K562 (cell line): ENCODE measurements around the gene DRP2. TPM values are rescaled to one million over a fixed set of nuclear protein-coding genes. Genes with fewer than 3 reads are reported as not detected.

Experiments
- ATAC-seq: fragments of 200-7000 bp; cut with Tn5 transposase; 3 replicates; pipeline ENCODE4 v1.9.1; 2020; ENCODE audit warnings: moderate library complexity
- BruUV-seq: library from RNA; stranded (reverse); fragments of 400-500 nt; replicated peaks from 2 replicates; lab custom pipeline; 2021; lab: Mats Ljungman, UMichigan
- CTCF ChIA-PET: fragments of 300-600 bp; formaldehyde crosslinking; extraction: SDS; loops from one replicate; lab custom pipeline; 2021; ENCODE audit warnings: low intra/inter-chr PET ratio; lab: Yijun Ruan, JAX
- POLR2A ChIA-PET: fragments of 300-600, 350-650 bp; sonication (Branson Sonifier 250); formaldehyde crosslinking; extraction: SDS; loops from one replicate; lab custom pipeline; 2021; ENCODE audit warnings: antibody characterized with exemption, inconsistent platforms; lab: Yijun Ruan, JAX
- DNase-seq, 4 experiments: peaks; one replicate each; pipeline versions ENCODE4 v3.0.0 to v3.0.0-alpha.2; 2011 to 2018; ENCODE audit warnings: low spot score in 3 of 4, mixed read lengths in 3 of 4; ENCODE audit errors: extremely low read depth in 1 of 4
- FAIRE-seq: peaks from 2 replicates; lab custom pipeline; 2011; peaks lifted over from hg19 to GRCh38; lab: Jason Lieb, UNC
- H2AFZ ChIP-seq: 2 replicates; pipeline ENCODE4 v1.6.0; 2011; ENCODE audit warnings: low read depth, low read length, control low read depth, inconsistent platforms
- H3K27ac ChIP-seq: fragments of 200-600 bp; 3 replicates; pipeline ENCODE4 v1.8.0; 2011; ENCODE audit warnings: low read depth, mild to moderate bottlenecking, control low read depth, inconsistent platforms, low read length, moderate library complexity, mixed read lengths; ENCODE audit errors: extremely low read depth
- H3K27me3 ChIP-seq, 2 experiments: fragments of 300-600 bp in 1 of 2; 2 replicates in 1 of 2; 3 replicates in 1 of 2; pipeline versions ENCODE4 v1.6.0 to v1.8.0; 2011; ENCODE audit warnings: inconsistent platforms in 2 of 2, low read length in 2 of 2, mild to moderate bottlenecking in 1 of 2, mixed read lengths in 1 of 2, moderate library complexity in 1 of 2; ENCODE audit not compliant: control insufficient read depth in 2 of 2, insufficient read depth in 2 of 2
- H3K36me3 ChIP-seq: fragments of 300-600 bp; 3 replicates; pipeline ENCODE4 v1.8.0; 2011; ENCODE audit warnings: mild to moderate bottlenecking, low read length, inconsistent platforms; ENCODE audit not compliant: control insufficient read depth, insufficient read depth
- H3K4me1 ChIP-seq, 2 experiments: fragments of 200-600 bp in 1 of 2; replicated peaks in 1 of 2; 2 replicates in 1 of 2; 3 replicates in 1 of 2; pipeline versions ENCODE4 v1.5.1 to v1.8.0; 2011; ENCODE audit warnings: inconsistent platforms in 2 of 2, low read length in 2 of 2, mild to moderate bottlenecking in 1 of 2, mixed read lengths in 1 of 2, moderate library complexity in 1 of 2; ENCODE audit not compliant: control insufficient read depth in 2 of 2, insufficient read depth in 2 of 2
- H3K4me2 ChIP-seq: 2 replicates; pipeline ENCODE4 v1.6.1; 2011; ENCODE audit warnings: low read length, control low read depth, inconsistent platforms, mixed read lengths; ENCODE audit not compliant: insufficient read depth
- H3K4me3 ChIP-seq: fragments of 200-600 bp; sonication (generic), shearing (Covaris generic); 2 replicates; pipeline ENCODE4 v1.5.1; 2016; ENCODE audit warnings: control low read depth, inconsistent platforms
- H3K79me2 ChIP-seq: fragments of 200-600 bp; 3 replicates; pipeline ENCODE4 v1.8.0; 2011; ENCODE audit warnings: low read length, inconsistent platforms; ENCODE audit not compliant: control insufficient read depth, insufficient read depth
- H3K9ac ChIP-seq, 2 experiments: 2 replicates each; pipeline versions ENCODE4 v1.6.0 to v1.6.1; 2011; ENCODE audit warnings: low read depth in 2 of 2, low read length in 2 of 2, control low read depth in 1 of 2, inconsistent platforms in 1 of 2, mild to moderate bottlenecking in 1 of 2, mixed read lengths in 1 of 2; ENCODE audit not compliant: insufficient read depth in 1 of 2
- H3K9me1 ChIP-seq: one replicate; pipeline ENCODE4 v1.6.0; 2011; ENCODE audit warnings: inconsistent platforms, mild to moderate bottlenecking, low read length, moderate library complexity; ENCODE audit not compliant: control insufficient read depth, insufficient read depth
- H3K9me3 ChIP-seq: replicated peaks from 2 replicates; pipeline ENCODE4 v1.5.1; 2011; ENCODE audit warnings: low read depth, low read length, inconsistent platforms; ENCODE audit not compliant: control insufficient read depth, insufficient read depth
- H4K20me1 ChIP-seq: replicated peaks from 2 replicates; pipeline ENCODE4 v1.6.1; 2011; ENCODE audit warnings: low read length, inconsistent platforms, mixed read lengths; ENCODE audit not compliant: control insufficient read depth, insufficient read depth
- CLOCK ChIP-seq: fragments of 250-450 bp; sonication (Bioruptor Pico); IDR thresholded peaks from 2 replicates; pipeline ENCODE4 v1.4.0; 2020; ENCODE audit warnings: mild to moderate bottlenecking, moderate library complexity, borderline replicate concordance
- FOXA1 ChIP-seq: fragments of 450-650 bp; IDR thresholded peaks from 2 replicates; pipeline ENCODE4 v1.6.1; 2016; ENCODE audit warnings: mild to moderate bottlenecking, borderline replicate concordance
- MTA3 ChIP-seq: fragments of 450-650 bp; formaldehyde crosslinking; IDR thresholded peaks from 2 replicates; pipeline ENCODE4 v1.6.1; 2017; ENCODE audit warnings: mild to moderate bottlenecking, borderline replicate concordance
- SMARCA4 ChIP-seq: fragments of 450-650 bp; IDR thresholded peaks from 2 replicates; pipeline ENCODE4 v1.6.1; 2016
- SP2 ChIP-seq: IDR thresholded peaks from 2 replicates; pipeline ENCODE4 v1.6.1; 2011; ENCODE audit warnings: mild to moderate bottlenecking, low read depth, low read length, moderate library complexity; ENCODE audit not compliant: poor library complexity, severe bottlenecking; ENCODE audit errors: extremely low read depth
- YY1 ChIP-seq, 3 experiments: IDR thresholded peaks; 2 replicates each; pipeline ENCODE4 v1.6.1; 2011; ENCODE audit warnings: low read length in 2 of 3, mild to moderate bottlenecking in 2 of 3, moderate library complexity in 2 of 3, borderline replicate concordance in 1 of 3, control low read depth in 1 of 3, low read depth in 1 of 3; ENCODE audit not compliant: insufficient read depth in 3 of 3, insufficient replicate concordance in 2 of 3, control insufficient read depth in 1 of 3, insufficient read length in 1 of 3; ENCODE audit errors: extremely low read depth in 1 of 3
- ZBTB5 ChIP-seq: fragments of 450-650 bp; IDR thresholded peaks from 2 replicates; pipeline ENCODE4 v1.6.1; 2017; ENCODE audit warnings: antibody characterized with exemption
- ZNF3 ChIP-seq: fragments of 250-450 bp; sonication (Bioruptor Pico); IDR thresholded peaks from 2 replicates; pipeline ENCODE4 v1.5.0; 2021; ENCODE audit warnings: mild to moderate bottlenecking, moderate library complexity
- ZNF311 ChIP-seq: fragments of 250-450 bp; sonication (Bioruptor Pico); IDR thresholded peaks from 2 replicates; pipeline ENCODE4 v1.4.0; 2020; ENCODE audit warnings: mild to moderate bottlenecking, moderate library complexity
- ZNF316 ChIP-seq: fragments of 450-650 bp; IDR thresholded peaks from 2 replicates; pipeline ENCODE4 v1.6.1; 2016
- WGBS: fragments of 100-300 bp; shearing (Covaris generic); methylation state at CpG from one replicate; pipeline ENCODE4 v1.1.6; 2016; ENCODE audit warnings: low coverage, mixed read lengths; ENCODE audit not compliant: insufficient coverage; ENCODE audit errors: missing lambda C conversion rate; 5-methylcytosine and 5-hydroxymethylcytosine counted together
- in situ Hi-C: fragments of 300-500 bp; cut with MboI; formaldehyde crosslinking; loops from 4 replicates; pipeline ENCODE4 v1.15.0; 2018; ENCODE audit warnings: inconsistent platforms, mixed read lengths
- intact Hi-C: fragments of 100-400 bp; cut with micrococcal nuclease; formaldehyde crosslinking; loops from 2 replicates; pipeline ENCODE4 v1.14.2; 2022
- polyA plus RNA-seq, 8 experiments: library from polyadenylated mRNA; depleted of rRNA in 4 of 8; stranded (reverse) in 5 of 8; unstranded in 3 of 8; fragments of >200 nt; fragmentation: Nextera tagmentation in 2 of 8; fragmentation: Illumina TruSeq in 1 of 8; extraction: Ambion mirVana in 2 of 8; extraction: Trizol in 1 of 8; gene quantifications; 2 replicates each; pipeline versions ENCODE4 v1.2.1 to v1.2.3, GENCODE V29; 2011 to 2014; ENCODE audit warnings: inconsistent platforms in 1 of 8, missing spikeins in 1 of 8
- total RNA-seq, 7 experiments: library from RNA; depleted of rRNA in 6 of 7; stranded (reverse); fragments of >200 nt in 6 of 7; fragmentation: Illumina TruSeq in 2 of 7; extraction: Trizol in 2 of 7; gene quantifications; 2 replicates each; pipeline versions ENCODE4 v1.2.1 to v1.2.3, GENCODE V29; 2011 to 2021; ENCODE audit warnings: low replicate concordance in 1 of 7
- TF ChIP-seq, protein P1 (sequence below): fragments of 200-800 bp; sonication (Bioruptor generic); IDR thresholded peaks from 2 replicates; pipeline ENCODE4 v1.6.1; 2017; ENCODE audit warnings: missing genetic modification characterization, missing compliant biosample characterization
- TF ChIP-seq, protein P2 (sequence below): fragments of 150-350 bp; IDR thresholded peaks from 2 replicates; pipeline ENCODE4 v1.6.1; 2014; ENCODE audit warnings: low read depth, mild to moderate bottlenecking, low read length, borderline replicate concordance

The DRP2 gene
- total and polyA plus RNA-seq, 9 of the 15 experiments (the other 6 are each of a cell fraction or from before 2014, with no cell fraction given), result 0.01 to 0.30 (median 0.15) TPM

DNA sequence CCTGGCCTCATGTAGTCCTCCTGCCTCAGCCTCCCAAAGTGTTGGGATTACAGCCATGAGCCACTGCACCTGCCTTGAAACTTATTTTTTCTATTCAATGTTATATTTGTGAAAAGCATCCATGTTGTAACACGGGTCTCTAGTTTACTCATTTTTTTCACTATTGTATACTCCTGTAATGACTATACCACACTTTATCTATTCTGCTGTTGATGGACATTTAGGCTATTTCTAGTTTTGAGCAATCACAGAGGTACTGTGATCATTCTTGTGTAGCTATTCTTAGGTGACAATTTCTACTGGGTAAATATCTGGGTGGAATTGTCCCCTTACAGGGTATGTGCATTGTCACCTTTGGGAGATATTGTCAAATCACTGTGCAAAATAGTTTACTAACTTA lies 3.6 kb downstream of the DRP2 start:
- Histone ChIP-seq H2AFZ (no peak overlapping the region), H3K4me2 (no peak overlapping the region), H3K36me3 (no peaks in the 10 kb centered on the region), H3K27ac (no peak overlapping the region), H3K9me3 (no peaks in the 10 kb centered on the region), H3K9me1 (no peaks in the 10 kb centered on the region), H3K27me3 (peaks cover 0 to 5% of the 10 kb centered on the region in 2 experiments; a peak in 2 of 5 replicates), H3K4me1 (no peaks in the 10 kb centered on the region), H3K9ac (no peak overlapping the region), H3K4me3 (no peak overlapping the region), H4K20me1 (no peaks in the 10 kb centered on the region), H3K79me2 (no peaks in the 10 kb centered on the region)
- in situ Hi-C loops (no loop called here), intact Hi-C loops (no loop called here)
- WGBS, result 0% methylated on average over 1 of the region's 1 CpG
- ChIA-PET POLR2A (interaction anchor here (0.8 kb wide), 1 partner anchor 53 kb away, joined by 3 read pairs; no protein-coding TSS in a partner anchor), CTCF (no interaction called here)
- no peak for DNase-seq
- ATAC-seq, result no peak
- no TSS peak for BruUV-seq
- FAIRE-seq, result no peak
- TF ChIP-seq, protein P1, sequence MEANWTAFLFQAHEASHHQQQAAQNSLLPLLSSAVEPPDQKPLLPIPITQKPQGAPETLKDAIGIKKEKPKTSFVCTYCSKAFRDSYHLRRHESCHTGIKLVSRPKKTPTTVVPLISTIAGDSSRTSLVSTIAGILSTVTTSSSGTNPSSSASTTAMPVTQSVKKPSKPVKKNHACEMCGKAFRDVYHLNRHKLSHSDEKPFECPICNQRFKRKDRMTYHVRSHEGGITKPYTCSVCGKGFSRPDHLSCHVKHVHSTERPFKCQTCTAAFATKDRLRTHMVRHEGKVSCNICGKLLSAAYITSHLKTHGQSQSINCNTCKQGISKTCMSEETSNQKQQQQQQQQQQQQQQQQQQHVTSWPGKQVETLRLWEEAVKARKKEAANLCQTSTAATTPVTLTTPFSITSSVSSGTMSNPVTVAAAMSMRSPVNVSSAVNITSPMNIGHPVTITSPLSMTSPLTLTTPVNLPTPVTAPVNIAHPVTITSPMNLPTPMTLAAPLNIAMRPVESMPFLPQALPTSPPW (CRISPR knock-in tag), result no peak
- no peak for TF ChIP-seq CLOCK (CRISPR knock-in tag)
- no peak for TF ChIP-seq ZNF3
- TF ChIP-seq SMARCA4, result no peak
- TF ChIP-seq, protein P2, sequence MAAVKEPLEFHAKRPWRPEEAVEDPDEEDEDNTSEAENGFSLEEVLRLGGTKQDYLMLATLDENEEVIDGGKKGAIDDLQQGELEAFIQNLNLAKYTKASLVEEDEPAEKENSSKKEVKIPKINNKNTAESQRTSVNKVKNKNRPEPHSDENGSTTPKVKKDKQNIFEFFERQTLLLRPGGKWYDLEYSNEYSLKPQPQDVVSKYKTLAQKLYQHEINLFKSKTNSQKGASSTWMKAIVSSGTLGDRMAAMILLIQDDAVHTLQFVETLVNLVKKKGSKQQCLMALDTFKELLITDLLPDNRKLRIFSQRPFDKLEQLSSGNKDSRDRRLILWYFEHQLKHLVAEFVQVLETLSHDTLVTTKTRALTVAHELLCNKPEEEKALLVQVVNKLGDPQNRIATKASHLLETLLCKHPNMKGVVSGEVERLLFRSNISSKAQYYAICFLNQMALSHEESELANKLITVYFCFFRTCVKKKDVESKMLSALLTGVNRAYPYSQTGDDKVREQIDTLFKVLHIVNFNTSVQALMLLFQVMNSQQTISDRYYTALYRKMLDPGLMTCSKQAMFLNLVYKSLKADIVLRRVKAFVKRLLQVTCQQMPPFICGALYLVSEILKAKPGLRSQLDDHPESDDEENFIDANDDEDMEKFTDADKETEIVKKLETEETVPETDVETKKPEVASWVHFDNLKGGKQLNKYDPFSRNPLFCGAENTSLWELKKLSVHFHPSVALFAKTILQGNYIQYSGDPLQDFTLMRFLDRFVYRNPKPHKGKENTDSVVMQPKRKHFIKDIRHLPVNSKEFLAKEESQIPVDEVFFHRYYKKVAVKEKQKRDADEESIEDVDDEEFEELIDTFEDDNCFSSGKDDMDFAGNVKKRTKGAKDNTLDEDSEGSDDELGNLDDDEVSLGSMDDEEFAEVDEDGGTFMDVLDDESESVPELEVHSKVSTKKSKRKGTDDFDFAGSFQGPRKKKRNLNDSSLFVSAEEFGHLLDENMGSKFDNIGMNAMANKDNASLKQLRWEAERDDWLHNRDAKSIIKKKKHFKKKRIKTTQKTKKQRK, result no peak
- TF ChIP-seq YY1 (IDR thresholded peaks at IDR 0.05; ENCODE audit: borderline replicate concordance in 1 of 3, control insufficient read depth in 1 of 3, extremely low read depth in 1 of 3, insufficient read depth in 3 of 3, insufficient read length in 1 of 3, insufficient replicate concordance in 2 of 3, low read depth in 1 of 3, low read length in 2 of 3), result no peak
- TF ChIP-seq ZNF311, result no peak
- TF ChIP-seq ZBTB5, result no peak
- TF ChIP-seq ZNF316, result no peak
- TF ChIP-seq MTA3, result no peak
- TF ChIP-seq FOXA1, result no peak
- TF ChIP-seq SP2, result no peak
